OCI-LY3 (cell line): ENCODE data around the gene SLC38A10.

Experiments
- EZH2phosphoT487 ChIP-seq: fragments of 200-600 bp; shearing (Covaris generic); IDR thresholded peaks from 2 replicates; pipeline ENCODE4 v1.6.1; 2018; ENCODE audit warnings: antibody characterized with exemption, mixed run types, low read depth
- TF ChIP-seq, protein P1 (sequence below): fragments of 200-600, 300-600 bp; sonication (generic); IDR thresholded peaks from 2 replicates; pipeline ENCODE4 v1.5.1; 2014; ENCODE audit warnings: antibody characterized with exemption, low read length, low read depth

DNA sequence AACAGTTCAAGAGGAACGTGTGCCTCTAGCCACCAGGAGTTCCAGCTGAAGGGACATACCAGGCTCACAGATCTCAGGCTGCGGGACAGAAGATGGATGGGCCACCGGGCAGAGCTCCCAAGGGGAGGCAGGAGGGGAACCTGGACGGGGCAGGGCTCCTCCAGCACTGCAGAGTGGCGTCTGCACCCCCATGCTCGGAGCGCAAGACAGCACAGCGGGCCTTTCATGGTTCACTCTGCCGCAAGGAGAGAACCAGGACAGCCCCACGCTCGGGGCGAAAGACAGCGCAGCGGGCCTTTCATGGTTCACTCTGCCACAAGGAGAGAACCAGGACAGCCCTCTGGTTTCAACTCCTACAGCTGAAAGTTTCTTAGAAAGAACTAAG lies 20.6 kb downstream of the SLC38A10 start:
- TF ChIP-seq, protein P1, sequence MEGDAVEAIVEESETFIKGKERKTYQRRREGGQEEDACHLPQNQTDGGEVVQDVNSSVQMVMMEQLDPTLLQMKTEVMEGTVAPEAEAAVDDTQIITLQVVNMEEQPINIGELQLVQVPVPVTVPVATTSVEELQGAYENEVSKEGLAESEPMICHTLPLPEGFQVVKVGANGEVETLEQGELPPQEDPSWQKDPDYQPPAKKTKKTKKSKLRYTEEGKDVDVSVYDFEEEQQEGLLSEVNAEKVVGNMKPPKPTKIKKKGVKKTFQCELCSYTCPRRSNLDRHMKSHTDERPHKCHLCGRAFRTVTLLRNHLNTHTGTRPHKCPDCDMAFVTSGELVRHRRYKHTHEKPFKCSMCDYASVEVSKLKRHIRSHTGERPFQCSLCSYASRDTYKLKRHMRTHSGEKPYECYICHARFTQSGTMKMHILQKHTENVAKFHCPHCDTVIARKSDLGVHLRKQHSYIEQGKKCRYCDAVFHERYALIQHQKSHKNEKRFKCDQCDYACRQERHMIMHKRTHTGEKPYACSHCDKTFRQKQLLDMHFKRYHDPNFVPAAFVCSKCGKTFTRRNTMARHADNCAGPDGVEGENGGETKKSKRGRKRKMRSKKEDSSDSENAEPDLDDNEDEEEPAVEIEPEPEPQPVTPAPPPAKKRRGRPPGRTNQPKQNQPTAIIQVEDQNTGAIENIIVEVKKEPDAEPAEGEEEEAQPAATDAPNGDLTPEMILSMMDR: no peak
- no peak for TF ChIP-seq EZH2phosphoT487
